GM19395 (cell line): Measurements from ENCODE around the gene PLPP7.
A peak's percentile ranks its signal among the peaks of the same experiment; 100 is the strongest.
"Not testable (repeated sequence)": the region's sequence is repeated elsewhere in the genome, so short reads cannot be mapped to it uniquely, and the experiment has no call there.

Source experiments
- ATAC-seq: cut with Tn5 transposase; IDR thresholded peaks from one replicate; pipeline ENCODE4 v1.9.1; 2021; ENCODE audit warnings: mild to moderate bottlenecking, moderate library complexity; ENCODE audit not compliant: unreplicated experiment

PLPP7 gene

DNA sequence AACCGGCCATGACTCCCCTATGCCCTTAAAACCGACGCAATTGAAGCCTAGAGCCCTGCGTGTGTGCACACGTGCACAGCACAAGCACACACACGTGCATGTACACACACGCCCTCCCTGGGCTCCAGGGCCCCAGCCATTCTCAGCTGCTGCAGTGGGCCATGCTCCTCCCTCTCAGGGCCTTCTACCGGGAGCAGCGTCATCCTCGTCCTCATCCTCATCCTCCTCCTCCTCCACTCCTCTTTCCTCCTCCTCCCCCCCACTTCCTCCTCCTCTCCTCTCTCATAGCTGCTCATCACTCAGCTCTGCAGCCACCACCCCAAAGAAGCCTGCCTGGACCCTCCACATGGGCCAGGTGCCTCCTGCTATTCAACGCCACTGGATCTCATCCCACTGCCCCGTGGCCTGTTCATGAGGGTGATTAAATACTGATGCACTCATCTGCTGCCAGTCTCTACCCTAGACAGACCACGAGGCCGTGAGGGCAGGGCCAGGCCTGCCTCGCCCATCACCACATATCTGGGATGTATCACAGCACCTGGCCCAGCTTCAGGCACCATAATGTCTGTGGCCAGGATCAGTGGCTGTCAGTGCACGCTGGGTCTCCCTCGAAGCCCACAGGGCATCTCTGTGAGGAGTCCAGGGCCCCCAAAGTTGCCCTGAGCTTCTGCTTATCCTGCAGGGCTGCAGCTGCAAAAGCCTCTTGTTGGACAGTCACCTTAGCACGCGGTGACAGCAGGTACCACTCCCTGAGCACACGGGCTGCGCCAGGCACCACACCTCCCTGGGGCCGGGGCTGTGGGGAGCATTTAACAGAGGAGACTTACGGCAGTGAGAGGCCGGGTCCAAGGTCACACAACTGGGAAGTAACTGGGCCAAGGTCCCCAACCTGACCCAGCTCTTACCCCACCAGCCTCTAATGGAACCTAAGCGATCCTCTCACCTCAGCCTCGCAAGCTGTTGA, 23.0 kb upstream of the PLPP7 start:
- no peak for ATAC-seq

DNA sequence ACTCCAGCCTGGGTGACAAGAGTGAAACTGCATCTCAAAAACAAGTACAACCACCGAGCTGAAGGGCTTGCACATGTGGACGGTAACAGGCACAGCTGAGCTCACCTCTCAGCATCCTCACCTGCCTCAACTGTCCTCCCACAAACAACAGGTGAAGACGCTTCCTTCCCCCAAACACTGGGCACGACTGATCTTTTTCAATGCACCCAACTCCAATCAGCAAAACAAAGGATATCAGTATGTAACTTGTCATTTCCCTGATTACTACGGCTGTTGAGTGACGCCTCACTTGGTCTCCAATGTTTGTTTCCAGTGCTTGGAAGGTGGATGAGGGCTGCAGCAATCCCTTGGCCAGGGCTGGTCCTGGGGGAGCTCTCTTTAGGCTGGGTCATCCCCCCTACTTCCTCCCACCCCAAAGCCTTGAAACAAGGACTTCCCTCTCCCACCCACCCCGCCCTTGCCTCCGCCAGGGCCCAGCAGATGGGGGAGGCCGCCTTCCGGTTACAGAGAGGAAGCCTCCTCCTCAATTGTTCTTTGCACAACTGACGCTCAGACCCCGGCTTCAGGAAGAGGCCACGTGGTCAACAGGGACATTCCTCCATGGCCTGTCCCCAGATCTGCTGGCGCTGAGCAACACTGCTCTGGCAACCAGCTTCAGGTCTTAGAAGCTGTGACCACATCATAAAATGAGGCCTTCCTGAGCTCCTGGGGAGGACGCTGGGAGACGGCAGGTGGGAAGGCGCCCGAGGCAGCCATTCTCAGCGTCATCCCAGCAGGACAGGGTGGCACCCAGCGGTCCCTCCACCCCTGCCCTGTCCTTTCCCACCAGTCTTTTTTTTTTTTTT, 19.1 kb upstream of the PLPP7 start:
- ATAC-seq: no peak

DNA sequence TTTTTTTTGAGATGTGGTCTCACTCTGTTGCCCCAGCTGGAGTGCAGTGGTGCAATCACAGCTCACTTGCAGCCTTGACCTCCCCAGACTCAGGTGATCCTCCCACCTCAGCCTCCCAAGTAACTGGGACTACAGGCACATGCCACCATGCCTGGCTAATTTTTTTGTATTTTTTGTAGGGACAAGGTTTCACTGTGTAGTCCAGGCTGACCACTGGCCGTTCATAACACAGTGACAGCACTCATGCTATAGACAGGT, 18.6 kb upstream of the PLPP7 start:
- not testable (repeated sequence) for ATAC-seq

DNA sequence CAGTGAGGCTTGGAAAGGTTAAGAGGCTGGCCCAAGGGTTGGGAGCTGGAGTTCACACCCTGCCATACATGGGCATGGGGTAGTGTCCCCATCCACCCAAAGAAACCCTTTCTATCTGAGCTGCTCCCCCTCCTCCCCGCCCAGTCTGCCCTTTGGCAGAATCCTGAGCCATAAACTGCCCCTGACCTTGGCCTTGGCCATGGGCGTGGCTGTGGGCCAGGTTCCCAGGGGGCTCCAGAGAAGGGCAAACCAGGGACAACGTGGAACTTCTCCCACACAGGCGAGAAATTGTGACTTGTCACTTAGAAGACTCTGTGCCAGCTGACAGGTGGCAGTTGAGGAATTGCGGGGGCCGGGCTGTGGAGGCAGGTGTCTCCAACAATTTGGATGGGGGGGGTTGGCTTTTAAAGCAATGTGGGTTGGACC, 18.0 kb upstream of the PLPP7 start:
- no peak for ATAC-seq

DNA sequence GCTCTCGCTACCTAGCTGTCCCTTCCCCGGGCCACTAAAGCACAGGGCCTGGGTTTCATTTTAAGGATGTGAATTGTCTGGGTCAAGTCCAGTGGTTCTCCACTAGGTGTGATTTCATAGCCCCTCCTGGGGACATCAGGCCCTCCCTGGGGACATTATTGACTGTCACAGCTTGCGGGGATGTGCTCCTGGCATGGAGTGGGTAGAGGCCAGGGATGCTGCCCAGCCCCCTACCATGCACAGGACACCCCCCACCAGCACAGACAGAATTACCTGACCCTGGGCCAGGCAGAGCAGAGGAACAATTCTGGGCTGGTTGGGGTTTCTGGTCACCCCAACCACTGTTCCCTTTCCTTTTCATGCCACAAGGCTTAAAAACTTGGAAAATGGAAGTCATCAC, 17.3 kb upstream of the PLPP7 start:
- no peak for ATAC-seq

DNA sequence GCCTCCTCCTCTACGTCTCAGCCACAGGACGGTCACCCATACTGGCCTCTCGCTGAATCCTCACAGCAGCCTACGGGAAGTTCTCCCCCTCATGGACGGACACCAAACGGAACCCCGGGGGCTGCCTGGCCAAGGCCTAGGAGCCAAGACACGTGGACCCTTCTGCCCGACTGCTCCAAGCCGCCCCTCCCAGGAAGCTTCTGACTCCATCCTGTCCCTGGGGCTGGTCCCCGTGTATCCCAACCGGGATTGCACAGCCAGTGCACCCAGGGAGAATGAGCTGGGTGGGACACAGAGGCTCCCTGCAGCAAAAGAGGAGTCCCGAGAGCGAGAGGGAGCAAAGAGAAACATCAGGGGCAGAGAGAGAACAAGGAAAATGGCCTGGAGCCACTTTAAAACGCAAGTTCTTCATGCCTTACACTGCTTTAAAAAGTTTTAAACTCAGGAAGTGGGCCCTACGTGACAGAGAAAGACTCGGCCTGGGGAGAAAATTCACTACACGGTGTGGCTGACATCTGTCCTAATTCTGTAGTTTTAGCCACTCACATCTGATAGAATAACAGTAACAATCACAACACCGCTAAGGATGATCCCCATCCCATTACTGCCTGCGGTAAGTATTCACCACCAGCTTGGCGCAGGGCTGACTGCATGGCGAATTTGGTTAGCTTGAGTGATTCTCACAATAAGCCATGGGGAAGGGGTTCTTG, 16.2 kb upstream of the PLPP7 start:
- no peak for ATAC-seq

DNA sequence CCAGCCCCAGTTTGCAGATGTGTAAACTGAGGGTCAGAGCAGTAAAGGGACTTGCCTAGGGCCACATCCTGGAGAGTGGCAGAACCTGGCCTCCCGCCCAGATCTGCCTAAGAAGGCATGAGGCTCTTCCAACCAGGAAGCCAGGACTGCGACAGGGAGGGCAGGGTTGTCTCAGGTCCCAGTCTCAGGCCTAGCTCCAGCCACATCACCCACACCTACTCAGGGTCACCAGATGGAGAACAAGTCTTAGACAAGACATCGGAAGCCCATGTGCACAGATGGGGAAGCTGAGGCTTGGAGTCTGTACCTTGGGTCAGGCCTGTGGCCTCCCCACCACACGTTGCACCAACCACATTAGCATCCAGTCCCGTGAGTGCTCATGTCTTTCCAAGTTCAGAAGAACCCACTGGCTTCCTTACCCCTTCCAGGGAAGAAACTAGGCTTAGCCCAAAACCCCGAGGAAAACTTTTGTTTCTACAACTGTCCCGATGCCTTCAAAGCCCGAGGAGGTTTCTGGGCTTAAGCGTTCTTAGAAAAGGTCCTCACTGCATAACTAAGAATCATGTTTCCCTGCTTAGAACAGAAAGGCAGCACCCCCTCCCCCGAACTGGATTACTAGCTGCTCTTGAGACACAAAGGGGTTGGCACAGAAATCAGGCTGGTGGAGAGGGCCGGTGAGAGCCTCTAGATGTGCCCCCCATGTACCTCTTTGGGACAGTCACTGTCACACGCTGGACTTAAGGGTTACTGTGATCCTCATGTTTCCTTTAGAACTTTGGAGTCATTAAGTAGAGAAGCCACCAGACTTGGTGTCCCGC, 15.5 kb upstream of the PLPP7 start:
- no peak for ATAC-seq

DNA sequence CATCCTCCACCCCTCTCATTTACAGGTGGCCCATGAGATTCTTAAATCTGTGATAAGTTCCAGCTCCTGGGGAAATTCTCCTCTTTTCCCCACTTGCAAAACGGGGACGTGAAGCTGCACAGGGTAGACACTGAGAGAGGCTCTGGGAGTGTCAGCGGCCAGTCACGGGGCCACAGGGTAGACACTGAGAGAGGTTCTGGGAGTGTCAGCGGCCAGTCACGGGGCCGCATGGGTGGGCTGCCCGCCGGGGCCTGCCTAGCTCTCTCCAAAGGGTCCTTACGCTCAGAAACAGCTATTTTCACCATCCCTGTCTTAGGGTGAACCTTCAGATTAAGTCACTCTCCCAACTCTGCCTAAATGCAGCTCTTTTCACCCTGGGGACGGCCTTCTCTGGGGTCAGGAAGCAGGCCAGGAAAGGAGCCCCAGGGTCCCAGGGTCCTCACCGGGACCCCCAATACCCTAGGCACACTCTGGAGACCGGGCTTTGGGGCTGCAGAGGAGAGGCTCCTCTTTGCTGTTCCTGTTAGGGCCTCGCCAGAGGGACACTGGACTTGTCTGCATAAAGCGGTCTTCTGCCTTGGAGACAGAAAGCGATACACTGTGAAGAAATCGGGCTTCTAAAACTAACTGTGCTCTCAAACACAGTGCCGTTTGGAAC, 14.7 kb upstream of the PLPP7 start:
- ATAC-seq: no peak

DNA sequence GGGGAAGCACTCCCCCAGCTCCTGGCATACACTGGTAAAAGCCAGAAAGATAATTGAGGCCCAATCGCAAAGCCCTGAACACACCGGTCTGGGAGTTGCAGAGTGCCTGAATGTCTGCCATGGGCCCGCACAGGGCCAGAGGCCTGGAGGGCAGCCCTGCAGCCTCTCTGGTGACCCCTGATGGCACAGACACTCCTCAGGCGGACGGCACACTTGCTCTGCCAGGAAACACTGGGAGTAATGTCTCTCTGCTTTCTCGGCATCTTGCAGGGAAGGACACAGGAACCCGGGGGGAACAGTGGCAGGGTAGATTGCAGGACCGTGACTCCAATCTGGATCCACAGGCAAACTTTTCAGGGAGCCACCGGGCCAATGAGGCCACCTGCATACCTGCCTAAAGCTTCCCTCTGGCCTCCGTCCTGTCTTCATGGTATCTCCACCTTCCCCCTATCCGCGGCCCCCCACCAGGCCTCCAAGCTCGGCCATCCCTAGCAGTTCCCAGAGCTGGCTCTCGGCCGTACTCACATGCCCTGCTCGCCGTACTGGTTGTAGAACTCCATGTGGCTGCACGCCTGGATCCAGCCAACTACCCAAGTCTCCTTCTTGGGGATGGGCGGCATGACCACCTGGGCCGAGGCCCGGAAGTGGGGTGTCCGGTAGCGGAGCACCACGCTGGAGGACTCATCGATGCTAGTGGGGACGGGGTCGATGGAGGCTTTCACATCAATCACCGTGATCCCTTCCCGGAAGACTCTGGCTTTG, 14.0 kb upstream of the PLPP7 start:
- no peak for ATAC-seq

DNA sequence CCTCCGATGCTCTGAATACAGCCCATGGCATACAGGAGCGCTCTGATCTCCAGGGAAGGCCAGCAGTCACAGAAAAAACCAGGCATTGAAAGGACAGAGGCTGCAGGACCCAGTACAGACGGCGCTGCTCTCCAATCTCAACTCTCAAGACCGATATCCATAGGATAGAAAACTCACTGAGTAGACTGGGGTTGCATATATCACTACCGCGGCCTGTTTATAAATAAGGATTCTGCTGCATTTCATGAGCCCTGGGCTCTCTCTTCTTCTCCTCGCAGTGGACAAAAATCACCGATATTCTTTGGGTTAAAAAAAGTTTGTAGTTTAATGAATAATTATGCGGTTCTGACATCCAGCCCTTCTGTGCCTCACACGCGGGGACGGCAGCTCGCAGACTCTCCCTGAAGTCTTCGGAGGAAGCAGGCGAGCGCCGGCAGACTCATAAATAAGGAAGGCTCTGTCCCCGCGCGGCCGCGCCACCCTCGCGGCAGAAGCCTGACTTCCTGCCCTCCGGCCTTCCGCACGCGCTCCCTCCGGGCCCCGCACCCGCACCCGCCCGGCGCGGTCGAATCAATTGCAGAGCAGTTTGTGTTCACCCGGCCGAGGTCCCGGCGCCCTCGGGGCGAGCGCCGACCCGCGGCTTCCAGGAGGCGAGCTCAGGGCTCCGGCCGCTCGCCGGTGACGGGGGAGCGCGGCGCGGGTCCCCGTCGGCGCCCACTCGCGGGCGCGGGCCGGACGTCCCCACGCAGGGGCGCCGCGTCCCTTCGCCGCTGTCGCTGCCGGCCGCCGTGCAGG, 13.2 kb upstream of the PLPP7 start, which contains the start of gene FAM78A:
FAM78A (minus strand) TSS at position 417 of the 795 bp plus-strand sequence; CDS start at position 86, 331 bp downstream.
- ATAC-seq: no peak

DNA sequence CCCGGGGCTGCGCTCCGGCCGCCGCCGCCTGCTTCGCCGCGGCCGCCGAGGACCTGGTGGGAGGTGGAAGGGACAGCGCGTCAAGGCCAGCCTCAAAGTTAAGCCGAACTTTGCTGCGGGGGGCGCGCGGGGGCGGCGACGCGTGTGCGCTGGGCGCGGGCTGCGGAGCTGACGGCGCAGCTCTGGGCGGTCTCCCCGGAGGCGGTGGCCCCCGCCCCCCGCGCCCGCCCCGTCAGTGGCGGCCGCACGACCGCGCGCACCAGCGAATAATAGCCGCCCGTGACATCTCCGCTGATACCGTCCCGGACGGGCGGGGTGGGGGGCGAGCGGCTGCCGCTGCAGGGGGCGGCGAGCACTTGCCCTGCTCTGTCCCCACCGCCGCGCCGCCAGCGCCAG, 12.6 kb upstream of the PLPP7 start:
- ATAC-seq: no peak

DNA sequence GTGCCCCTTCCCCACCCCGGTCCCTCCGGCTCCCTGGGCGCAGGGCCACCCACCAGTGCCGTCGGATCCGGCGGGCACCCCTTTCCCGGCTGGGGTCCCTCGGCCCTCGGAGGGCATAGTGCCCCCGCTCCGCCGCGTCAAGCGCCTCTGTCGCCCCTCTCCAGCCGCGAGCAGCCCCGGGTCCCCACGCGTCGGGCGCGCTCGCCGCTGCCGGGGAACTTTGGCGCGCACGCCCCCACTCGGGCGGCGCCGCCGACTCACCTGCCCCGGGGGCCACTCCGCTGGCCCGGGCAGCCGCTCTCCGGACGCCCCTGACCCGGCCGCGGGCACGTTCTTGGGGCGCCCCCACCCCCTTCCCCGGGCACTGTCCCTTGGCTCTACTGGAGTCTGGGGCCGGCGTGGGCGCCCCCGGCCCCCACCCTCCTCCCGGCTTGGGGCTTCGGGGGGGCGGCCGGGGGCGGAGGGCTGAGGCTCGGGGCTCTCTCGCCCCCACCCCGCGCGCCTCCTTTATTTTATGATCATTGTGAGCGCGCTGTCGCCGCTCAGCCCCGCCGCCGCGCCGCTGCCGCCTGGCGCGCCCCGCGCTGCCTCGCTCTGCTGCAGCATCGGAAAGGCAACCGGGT, 12.1 kb upstream of the PLPP7 start:
- peak; percentile 2 for ATAC-seq

DNA sequence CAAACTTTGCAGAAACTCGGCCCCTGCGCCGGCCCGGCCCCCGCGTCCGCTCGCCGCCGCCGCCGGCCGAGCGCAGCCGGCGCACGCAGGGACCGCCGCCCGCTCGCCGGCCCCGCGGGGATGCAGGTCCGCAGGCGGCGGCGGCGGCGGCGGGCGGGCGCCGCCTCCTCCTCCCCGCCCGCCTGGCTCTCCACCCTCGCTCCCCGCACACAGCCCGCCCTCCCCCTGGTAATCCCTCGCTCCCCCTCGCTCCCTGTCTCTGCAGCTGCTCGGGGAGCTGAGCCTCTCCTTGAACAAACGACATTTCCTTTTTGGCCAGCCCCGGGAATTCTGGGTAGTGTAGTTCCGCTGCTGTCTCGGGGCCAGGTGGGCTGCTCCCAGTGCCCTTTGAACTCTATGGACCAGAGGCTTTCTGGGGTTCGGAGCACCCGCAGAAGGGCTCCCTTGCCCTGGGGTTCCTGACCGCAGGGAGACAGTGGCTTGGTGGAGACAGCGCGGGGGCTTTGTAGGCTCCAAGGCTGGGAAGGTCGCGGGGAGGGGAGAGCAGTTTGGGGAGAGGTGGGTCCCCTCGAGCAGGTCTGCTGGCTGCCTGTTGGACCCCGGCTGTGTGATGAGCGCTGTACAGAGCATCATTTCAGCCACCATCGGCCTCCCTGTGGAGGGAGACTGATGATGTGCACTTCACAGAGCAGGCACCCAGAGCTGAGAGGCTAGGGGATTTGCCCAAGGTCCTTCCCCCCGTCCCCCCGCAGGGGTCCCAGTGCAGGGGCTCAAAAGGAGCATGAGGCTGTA, 11.4 kb upstream of the PLPP7 start:
- peak; percentile 33 for ATAC-seq

DNA sequence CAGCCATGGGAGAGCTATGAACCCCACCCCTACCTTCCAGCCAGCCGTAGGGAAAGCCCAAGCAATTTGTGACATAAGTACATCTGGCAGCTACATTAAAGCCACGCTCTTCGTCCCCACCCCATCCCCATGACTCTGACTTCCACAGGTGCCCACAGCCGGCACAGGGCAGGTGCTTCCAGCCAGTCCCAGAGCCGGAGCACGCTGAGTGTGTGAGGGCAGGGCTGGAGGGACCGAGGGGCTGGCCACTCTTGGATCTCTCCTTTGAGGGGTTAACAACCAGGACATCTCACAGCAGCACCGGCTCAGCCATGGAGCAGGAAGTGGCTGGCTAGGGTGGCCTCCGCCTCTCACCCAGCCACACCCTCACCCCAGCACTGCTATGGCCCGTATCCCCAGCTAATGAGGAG, 10.8 kb upstream of the PLPP7 start:
- ATAC-seq: no peak

DNA sequence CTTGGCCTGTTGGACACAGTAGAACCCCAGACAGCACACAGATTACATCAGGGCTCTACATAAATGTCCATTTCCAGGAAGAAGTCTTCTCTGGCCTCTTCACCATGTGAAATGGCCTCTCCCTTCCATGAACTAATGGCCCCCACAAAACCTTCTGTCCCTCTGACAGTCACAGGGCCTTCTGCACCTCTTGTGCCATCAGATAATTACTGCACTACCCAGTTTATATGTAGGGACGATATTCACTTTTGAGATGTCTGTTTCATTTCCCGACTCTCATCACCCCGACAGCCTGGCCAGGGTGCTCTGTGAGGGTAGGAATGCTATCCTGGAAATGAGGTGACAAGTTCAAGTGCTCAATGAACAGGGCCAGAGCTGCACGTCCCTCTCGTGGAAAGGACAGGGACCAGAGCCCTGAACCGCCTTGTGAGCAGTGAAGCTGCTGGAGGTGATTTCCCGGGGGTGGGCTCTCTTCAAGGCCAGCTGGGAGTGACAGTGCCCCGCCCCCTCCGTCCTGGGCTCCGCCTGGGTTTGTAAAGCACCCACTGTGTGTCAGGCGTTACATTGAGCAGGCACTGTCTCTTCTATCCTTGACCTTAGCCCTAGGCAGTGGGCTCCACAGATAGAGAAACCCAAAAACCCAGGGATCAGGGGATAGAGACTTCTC, 10.2 kb upstream of the PLPP7 start:
- ATAC-seq: no peak

DNA sequence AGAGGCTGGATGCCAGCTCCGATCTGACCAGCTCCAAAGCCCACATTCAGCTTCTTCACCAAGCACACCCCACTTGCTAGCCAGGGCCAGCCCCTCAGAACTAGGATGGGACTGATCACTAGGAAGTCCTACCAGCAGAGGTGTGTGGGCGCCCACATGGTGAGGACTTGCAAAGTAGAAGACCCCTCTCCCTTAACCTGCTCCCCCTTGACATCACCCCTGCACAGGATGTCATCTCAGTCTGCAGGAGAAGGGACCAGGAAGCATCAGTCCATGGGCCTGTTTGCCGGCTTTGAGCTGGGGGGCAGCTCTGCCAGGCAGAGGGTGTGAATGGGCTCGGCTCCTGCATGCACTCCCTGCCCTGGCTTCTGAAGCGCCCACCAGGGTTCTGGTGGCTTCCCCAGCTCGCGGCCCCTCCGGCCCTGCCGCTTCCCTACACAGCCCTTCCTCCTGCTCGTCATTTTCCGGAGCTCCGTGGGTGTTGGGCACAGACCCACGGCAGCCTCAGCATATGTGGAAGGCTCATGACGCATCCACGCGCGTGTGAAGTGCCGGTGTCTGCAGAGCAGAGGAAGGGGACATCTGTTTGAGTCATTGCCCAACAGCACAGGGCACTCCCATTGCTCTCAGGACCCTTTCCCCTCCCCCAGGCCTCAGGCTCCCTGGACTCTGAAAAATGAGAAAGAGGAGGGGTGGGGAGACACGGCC, 9.5 kb upstream of the PLPP7 start:
- no peak for ATAC-seq
